CD8-positive, alpha-beta memory T cell (primary cell): Measurements from ENCODE around the gene SMAP1. TPM values are rescaled to one million over a fixed set of nuclear protein-coding genes. Genes with fewer than 3 reads are reported as not detected.

Source experiments
- CTCF ChIA-PET: fragments of 350-600 bp; sonication (Branson Sonifier 250); formaldehyde crosslinking; loops from one replicate; lab custom pipeline; 2021; ENCODE audit warnings: antibody characterized with exemption; lab: Charles Lee
- POLR2A ChIA-PET: fragments of 350-600 bp; sonication (Branson Sonifier 250); formaldehyde crosslinking; loops from one replicate; lab custom pipeline; 2021; ENCODE audit warnings: antibody characterized with exemption; lab: Charles Lee
- DNase-seq, 5 donors: peaks; one replicate each; pipeline versions ENCODE4 v3.0.0 to v3.0.0-alpha.2; 2020 to 2022; ENCODE audit warnings: mixed read lengths in 1 of 5
- H3K27ac ChIP-seq: one replicate; pipeline ENCODE4 v1.7.0; 2013; ENCODE audit warnings: low read depth, mild to moderate bottlenecking, low read length, moderate library complexity
- H3K27me3 ChIP-seq: 2 replicates; pipeline ENCODE4 v1.7.0; 2013; ENCODE audit warnings: low read length, mild to moderate bottlenecking; ENCODE audit not compliant: insufficient read depth, poor library complexity, severe bottlenecking
- H3K36me3 ChIP-seq: 2 replicates; pipeline ENCODE4 v1.7.0; 2013; ENCODE audit warnings: mild to moderate bottlenecking, low read length, moderate library complexity; ENCODE audit not compliant: insufficient read depth
- H3K4me1 ChIP-seq: 2 replicates; pipeline ENCODE4 v1.7.0; 2013; ENCODE audit warnings: mild to moderate bottlenecking, low read length, moderate library complexity; ENCODE audit not compliant: insufficient read depth
- H3K4me3 ChIP-seq: 2 replicates; pipeline ENCODE4 v1.7.0; 2013; ENCODE audit warnings: mild to moderate bottlenecking, low read length
- H3K9me3 ChIP-seq: 2 replicates; pipeline ENCODE4 v1.7.0; 2013; ENCODE audit warnings: mild to moderate bottlenecking, low read length
- H3K27ac Mint-ChIP-seq, 8 donors: one replicate each; pipeline ENCODE4 v1.8.0; 2020 to 2021; ENCODE audit warnings: mixed read lengths in 8 of 8, mild to moderate bottlenecking in 6 of 8, inconsistent platforms in 3 of 8, moderate library complexity in 3 of 8
- H3K27me3 Mint-ChIP-seq, 2 donors: one replicate each; pipeline ENCODE4 v1.8.0; 2020 to 2021; ENCODE audit warnings: mixed read lengths in 2 of 2, mild to moderate bottlenecking in 1 of 2, moderate library complexity in 1 of 2
- H3K36me3 Mint-ChIP-seq, 3 donors: one replicate each; pipeline ENCODE4 v1.8.0; 2020 to 2021; ENCODE audit warnings: mixed read lengths in 3 of 3, inconsistent platforms in 1 of 3, mild to moderate bottlenecking in 1 of 3
- H3K4me1 Mint-ChIP-seq, 3 donors: one replicate each; pipeline ENCODE4 v1.8.0; 2020 to 2021; ENCODE audit warnings: mixed read lengths in 3 of 3, inconsistent platforms in 1 of 3, mild to moderate bottlenecking in 1 of 3
- H3K4me3 Mint-ChIP-seq, 7 donors: one replicate each; pipeline ENCODE4 v1.8.0; 2020 to 2021; ENCODE audit warnings: mixed read lengths in 7 of 7, mild to moderate bottlenecking in 6 of 7, moderate library complexity in 4 of 7, inconsistent platforms in 2 of 7
- H3K9me3 Mint-ChIP-seq, 5 donors: one replicate each; pipeline ENCODE4 v1.8.0; 2020 to 2022; ENCODE audit warnings: mixed read lengths in 5 of 5, mild to moderate bottlenecking in 3 of 5, moderate library complexity in 2 of 5, inconsistent platforms in 1 of 5
- polyA plus RNA-seq: library from polyadenylated mRNA; unstranded; fragments of 300-500 nt; fragmentation: Illumina TruSeq; gene quantifications from one replicate; pipeline ENCODE4 v1.2.3, GENCODE V29; 2021
- total RNA-seq, 2 experiments: library from RNA; stranded (reverse); gene quantifications; one replicate each; pipeline ENCODE4 v1.2.3, GENCODE V29; 2021

The SMAP1 gene
- total and polyA plus RNA-seq, 3 experiments from 2014 or later, result 20.1 to 29.8 (median 23.8) TPM

- Mint-ChIP-seq H3K27ac (peak overlapping the region in 1 of 8 donors; percentile 47), H3K27me3 (no peaks in the 10 kb centered on the region), H3K4me1 (peaks cover 38 to 66% (median 51%) of the 10 kb centered on the region in 3 donors), H3K36me3 (peaks cover 34 to 53% (median 39%) of the 10 kb centered on the region in 3 donors), H3K9me3 (peaks cover 1 to 4% (median 3%) of the 10 kb centered on the region in 5 donors), H3K4me3 (no peak overlapping the region)
- no peaks in the 10 kb centered on the region for H3K9me3 ChIP-seq
- no peak overlapping the region for H3K4me3 ChIP-seq
- POLR2A ChIA-PET, result no interaction called here
- CTCF ChIA-PET, result no interaction called here
- H3K27ac ChIP-seq, result no peak overlapping the region
- DNase-seq, result no peak
- H3K36me3 ChIP-seq, result no peaks in the 10 kb centered on the region
- H3K4me1 ChIP-seq, result no peaks in the 10 kb centered on the region
- H3K27me3 ChIP-seq, result no peaks in the 10 kb centered on the region
Observed at GRCh38 chr6:70797625-70798024, 129.9 kb downstream of the SMAP1 start.

- peaks cover 0 to 11% (median 3%) of the 10 kb centered on the region in 5 donors for H3K9me3 Mint-ChIP-seq
- POLR2A ChIA-PET, result no interaction called here
- H3K9me3 ChIP-seq, result no peaks in the 10 kb centered on the region
- H3K27ac Mint-ChIP-seq, result no peak overlapping the region
- H3K36me3 ChIP-seq, result no peaks in the 10 kb centered on the region
- no peak overlapping the region for H3K4me3 ChIP-seq
- H3K27me3 Mint-ChIP-seq, result no peaks in the 10 kb centered on the region
- no peak overlapping the region for H3K4me3 Mint-ChIP-seq
- H3K4me1 ChIP-seq, result no peaks in the 10 kb centered on the region
- H3K36me3 Mint-ChIP-seq, result peaks cover 35 to 72% (median 40%) of the 10 kb centered on the region in 3 donors
- no peak for DNase-seq
- H3K27ac ChIP-seq, result no peak overlapping the region
- no peaks in the 10 kb centered on the region for H3K27me3 ChIP-seq
- CTCF ChIA-PET, result no interaction called here
- peaks cover 22 to 37% (median 28%) of the 10 kb centered on the region in 3 donors for H3K4me1 Mint-ChIP-seq
Observed at GRCh38 chr6:70806086-70806485, 138.4 kb downstream of the SMAP1 start.

GRCh38 chr6:70811788-70812187, 144.1 kb downstream of the SMAP1 start:
- H3K36me3 Mint-ChIP-seq, result peaks cover 0 to 45% (median 19%) of the 10 kb centered on the region in 3 donors
- no peak overlapping the region for H3K27ac Mint-ChIP-seq
- Histone ChIP-seq H3K27ac (no peak overlapping the region), H3K36me3 (no peaks in the 10 kb centered on the region), H3K4me1 (no peaks in the 10 kb centered on the region), H3K27me3 (no peaks in the 10 kb centered on the region), H3K4me3 (no peak overlapping the region), H3K9me3 (no peaks in the 10 kb centered on the region)
- H3K27me3 Mint-ChIP-seq, result no peaks in the 10 kb centered on the region
- H3K9me3 Mint-ChIP-seq, result no peaks in the 10 kb centered on the region
- ChIA-PET POLR2A (no interaction called here), CTCF (no interaction called here)
- DNase-seq, result no peak
- H3K4me1 Mint-ChIP-seq, result peaks cover 8 to 9% (median 9%) of the 10 kb centered on the region in 3 donors
- no peak overlapping the region for H3K4me3 Mint-ChIP-seq

GRCh38 chr6:70813885-70814284, 146.2 kb downstream of the SMAP1 start:
- peaks cover 0 to 30% (median 21%) of the 10 kb centered on the region in 3 donors for H3K36me3 Mint-ChIP-seq
- no peak for DNase-seq
- H3K4me1 Mint-ChIP-seq, result peaks cover 8 to 14% (median 9%) of the 10 kb centered on the region in 3 donors
- no peaks in the 10 kb centered on the region for H3K27me3 ChIP-seq
- ChIA-PET CTCF (no interaction called here), POLR2A (no interaction called here)
- no peaks in the 10 kb centered on the region for H3K9me3 ChIP-seq
- no peaks in the 10 kb centered on the region for H3K9me3 Mint-ChIP-seq
- H3K4me3 ChIP-seq, result no peak overlapping the region
- H3K36me3 ChIP-seq, result no peaks in the 10 kb centered on the region
- no peaks in the 10 kb centered on the region for H3K4me1 ChIP-seq
- no peak overlapping the region for H3K4me3 Mint-ChIP-seq
- H3K27ac Mint-ChIP-seq, result no peak overlapping the region
- H3K27me3 Mint-ChIP-seq, result no peaks in the 10 kb centered on the region
- no peak overlapping the region for H3K27ac ChIP-seq

- H3K9me3 Mint-ChIP-seq, result peaks cover 4 to 8% (median 5%) of the 10 kb centered on the region in 5 donors
- CTCF ChIA-PET, result no interaction called here
- H3K36me3 Mint-ChIP-seq, result peaks cover 8 to 33% (median 10%) of the 10 kb centered on the region in 3 donors
- peak overlapping the region in 1 of 8 donors; percentile 3 for H3K27ac Mint-ChIP-seq
- Histone ChIP-seq H3K27me3 (no peaks in the 10 kb centered on the region), H3K27ac (no peak overlapping the region), H3K9me3 (no peaks in the 10 kb centered on the region), H3K4me1 (no peaks in the 10 kb centered on the region), H3K4me3 (no peak overlapping the region), H3K36me3 (no peaks in the 10 kb centered on the region)
- H3K4me1 Mint-ChIP-seq, result peaks cover 5 to 8% (median 7%) of the 10 kb centered on the region in 3 donors
- no peak for DNase-seq
- POLR2A ChIA-PET, result no interaction called here
- H3K4me3 Mint-ChIP-seq, result no peak overlapping the region
- H3K27me3 Mint-ChIP-seq, result peaks cover 0 to 4% of the 10 kb centered on the region in 2 donors
Observed at GRCh38 chr6:70819646-70820045, 152.0 kb downstream of the SMAP1 start.

- Histone ChIP-seq H3K27ac (no peak overlapping the region), H3K4me3 (no peak overlapping the region), H3K36me3 (no peaks in the 10 kb centered on the region), H3K9me3 (no peaks in the 10 kb centered on the region), H3K27me3 (no peaks in the 10 kb centered on the region), H3K4me1 (no peaks in the 10 kb centered on the region)
- H3K9me3 Mint-ChIP-seq, result peaks cover 4 to 8% (median 5%) of the 10 kb centered on the region in 5 donors
- peaks cover 3 to 8% (median 6%) of the 10 kb centered on the region in 3 donors for H3K4me1 Mint-ChIP-seq
- DNase-seq, result no peak
- H3K27me3 Mint-ChIP-seq, result peaks cover 0 to 4% of the 10 kb centered on the region in 2 donors
- ChIA-PET POLR2A (no interaction called here), CTCF (no interaction called here)
- H3K36me3 Mint-ChIP-seq, result peaks cover 8 to 39% (median 10%) of the 10 kb centered on the region in 3 donors
- no peak overlapping the region for H3K4me3 Mint-ChIP-seq
- H3K27ac Mint-ChIP-seq, result no peak overlapping the region
Observed at GRCh38 chr6:70820778-70821177, 153.1 kb downstream of the SMAP1 start.

GRCh38 chr6:70821751-70822150, 154.1 kb downstream of the SMAP1 start:
- H3K27ac ChIP-seq, result no peak overlapping the region
- H3K9me3 ChIP-seq, result no peaks in the 10 kb centered on the region
- no peak for DNase-seq
- no peaks in the 10 kb centered on the region for H3K36me3 ChIP-seq
- H3K4me3 ChIP-seq, result no peak overlapping the region
- H3K4me3 Mint-ChIP-seq, result no peak overlapping the region
- H3K36me3 Mint-ChIP-seq, result peaks cover 8 to 39% (median 10%) of the 10 kb centered on the region in 3 donors
- ChIA-PET POLR2A (no interaction called here), CTCF (no interaction called here)
- no peaks in the 10 kb centered on the region for H3K27me3 ChIP-seq
- H3K27ac Mint-ChIP-seq, result no peak overlapping the region
- no peaks in the 10 kb centered on the region for H3K4me1 ChIP-seq
- peaks cover 0 to 8% (median 2%) of the 10 kb centered on the region in 3 donors for H3K4me1 Mint-ChIP-seq
- H3K27me3 Mint-ChIP-seq, result peaks cover 0 to 4% of the 10 kb centered on the region in 2 donors
- peaks cover 4 to 8% (median 5%) of the 10 kb centered on the region in 5 donors for H3K9me3 Mint-ChIP-seq

GRCh38 chr6:70823651-70824050, 156.0 kb downstream of the SMAP1 start:
- peaks cover 4 to 8% (median 5%) of the 10 kb centered on the region in 5 donors for H3K9me3 Mint-ChIP-seq
- peaks cover 8 to 40% (median 8%) of the 10 kb centered on the region in 3 donors for H3K36me3 Mint-ChIP-seq
- H3K4me1 ChIP-seq, result no peaks in the 10 kb centered on the region
- peaks cover 0 to 4% of the 10 kb centered on the region in 2 donors for H3K27me3 Mint-ChIP-seq
- POLR2A ChIA-PET, result no interaction called here
- no peak overlapping the region for H3K27ac Mint-ChIP-seq
- H3K9me3 ChIP-seq, result no peaks in the 10 kb centered on the region
- no peaks in the 10 kb centered on the region for H3K36me3 ChIP-seq
- no peaks in the 10 kb centered on the region for H3K27me3 ChIP-seq
- CTCF ChIA-PET, result no interaction called here
- H3K4me3 ChIP-seq, result no peak overlapping the region
- H3K4me1 Mint-ChIP-seq, result peaks cover 8 to 15% (median 14%) of the 10 kb centered on the region in 3 donors
- no peak overlapping the region for H3K27ac ChIP-seq
- no peak for DNase-seq
- H3K4me3 Mint-ChIP-seq, result no peak overlapping the region
